GM19043 (cell line): ENCODE results near the gene MPZL1.

Experiments
- ATAC-seq: cut with Tn5 transposase; IDR thresholded peaks from one replicate; pipeline ENCODE4 v1.9.1; 2021; ENCODE audit warnings: low read depth; ENCODE audit not compliant: unreplicated experiment

Gene MPZL1

GRCh38 chr1:167746988-167747655 lies 25.3 kb downstream of the MPZL1 start:
- ATAC-seq = no peak

- no peak for ATAC-seq
Observed at GRCh38 chr1:167747988-167748387, 26.2 kb downstream of the MPZL1 start.

- ATAC-seq = no peak
Observed at GRCh38 chr1:167748906-167749305, 27.1 kb downstream of the MPZL1 start.

GRCh38 chr1:167749741-167750140 lies 28.0 kb downstream of the MPZL1 start:
- no peak for ATAC-seq

- no peak for ATAC-seq
Observed at GRCh38 chr1:167750641-167751040, 28.9 kb downstream of the MPZL1 start.

DNA sequence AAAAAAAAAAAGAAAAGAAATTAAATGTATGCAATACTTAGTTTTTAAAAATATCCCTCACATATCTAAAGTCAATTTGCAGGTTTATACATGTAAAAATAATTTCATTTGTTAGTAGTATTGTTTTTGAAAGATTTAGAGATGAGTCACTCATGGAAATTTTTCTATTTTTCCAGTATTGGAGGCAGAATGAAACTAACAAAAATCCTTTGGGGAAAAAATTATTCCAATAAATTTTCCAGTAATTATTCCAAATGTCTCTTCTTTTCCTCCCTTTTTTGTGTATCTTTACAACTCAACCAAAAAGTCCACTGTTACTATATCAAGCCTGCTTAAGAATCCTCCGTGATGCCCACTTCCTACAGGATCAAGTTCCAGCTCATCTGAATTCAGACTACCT lies 29.9 kb downstream of the MPZL1 start:
- no peak for ATAC-seq

- ATAC-seq = no peak
Observed at GRCh38 chr1:167752219-167752985, 30.6 kb downstream of the MPZL1 start.

DNA sequence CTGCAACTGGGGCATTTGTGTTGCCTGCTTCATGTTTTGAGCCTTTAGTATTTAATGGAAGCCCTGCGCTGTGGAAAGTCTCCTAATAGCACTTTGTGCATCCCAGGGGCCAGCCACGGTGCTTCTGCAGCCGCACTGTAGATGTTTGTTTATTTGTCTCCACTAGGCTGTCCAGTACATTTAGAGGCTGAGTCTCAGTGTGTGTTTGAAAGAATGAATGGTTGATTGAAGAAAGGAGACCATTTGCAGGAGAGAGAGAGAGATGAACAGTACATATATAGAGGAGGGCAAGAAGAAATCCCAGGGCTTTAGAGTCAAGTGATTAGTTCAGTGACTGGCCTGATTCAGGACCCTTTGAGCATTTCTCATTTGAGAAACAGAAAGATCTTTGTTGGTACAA lies 33.9 kb downstream of the MPZL1 start:
- ATAC-seq = no peak

DNA sequence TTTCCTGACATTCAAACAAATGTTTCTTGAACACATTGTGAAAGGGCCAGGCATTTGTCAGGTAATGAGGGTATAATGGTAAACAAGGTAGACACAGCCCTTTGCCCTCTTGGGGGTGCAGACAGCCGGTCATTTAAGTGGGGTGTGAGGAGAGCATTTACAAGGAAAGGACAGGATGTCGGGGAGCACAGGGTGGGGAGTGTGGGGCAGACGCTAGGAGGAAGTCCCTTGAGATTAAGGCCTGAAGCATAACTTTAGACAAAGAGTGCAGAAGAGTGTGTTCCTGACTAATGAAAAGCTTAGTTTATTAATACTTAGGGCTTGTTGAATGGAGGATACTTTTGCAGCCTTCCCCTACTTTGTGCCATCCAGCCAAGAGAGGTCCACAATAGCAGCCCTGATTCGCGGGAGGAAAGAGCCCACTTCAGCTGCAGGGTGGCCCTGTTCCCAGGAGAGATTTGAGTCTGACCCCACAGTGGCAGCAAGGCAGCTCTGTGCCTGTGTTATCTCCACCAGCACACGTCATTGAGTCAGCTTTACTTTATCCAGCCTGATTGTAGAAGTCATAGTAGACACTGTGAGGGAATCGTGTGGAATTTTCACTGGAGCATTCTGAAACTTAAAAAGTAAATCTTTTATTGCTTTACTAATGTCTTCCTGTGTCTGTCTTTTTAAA lies 35.1 kb downstream of the MPZL1 start:
- ATAC-seq = no peak

DNA sequence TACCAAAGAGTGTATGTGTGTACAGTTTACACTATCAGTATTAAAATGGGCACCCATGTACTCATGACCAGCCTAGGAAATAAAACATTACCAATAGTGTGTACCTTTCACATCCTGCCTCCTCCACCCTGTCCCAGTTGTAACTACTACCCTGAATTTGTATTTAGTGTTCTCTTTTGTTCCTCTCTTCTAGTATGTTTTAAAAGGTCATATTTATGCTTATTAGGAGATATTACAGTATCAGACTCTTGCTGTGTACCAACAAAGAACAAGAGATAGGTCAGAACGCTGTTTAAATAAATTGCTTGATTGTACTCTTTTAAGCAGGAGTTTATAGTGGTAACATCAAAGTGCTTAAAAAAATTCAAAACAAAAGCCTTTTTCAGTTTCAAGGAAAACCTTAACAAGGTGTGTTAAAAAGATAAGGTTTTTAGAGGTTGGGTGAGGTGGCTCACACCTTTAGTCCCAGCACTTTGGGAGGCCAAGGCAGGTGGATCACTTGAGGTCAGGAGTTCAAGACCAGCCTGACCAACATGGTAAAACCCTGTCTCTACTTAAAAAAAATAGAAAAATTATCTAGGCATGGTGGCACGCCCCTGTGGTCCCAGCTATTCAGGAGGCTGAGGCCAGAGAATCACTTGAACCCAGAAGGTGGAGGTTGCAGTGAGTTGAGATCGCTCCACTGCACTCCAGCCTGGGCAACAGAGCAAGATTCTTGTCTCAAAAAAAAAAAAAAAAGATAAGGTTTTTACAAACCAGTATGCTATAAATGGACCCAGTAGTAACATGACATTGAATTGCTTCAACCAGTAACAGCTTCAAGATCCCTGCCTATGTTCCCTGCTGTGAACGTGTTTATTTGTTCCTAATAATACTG lies 35.9 kb downstream of the MPZL1 start:
- ATAC-seq = no peak

- no peak for ATAC-seq
Observed at GRCh38 chr1:167761400-167761799, 39.6 kb downstream of the MPZL1 start.

DNA sequence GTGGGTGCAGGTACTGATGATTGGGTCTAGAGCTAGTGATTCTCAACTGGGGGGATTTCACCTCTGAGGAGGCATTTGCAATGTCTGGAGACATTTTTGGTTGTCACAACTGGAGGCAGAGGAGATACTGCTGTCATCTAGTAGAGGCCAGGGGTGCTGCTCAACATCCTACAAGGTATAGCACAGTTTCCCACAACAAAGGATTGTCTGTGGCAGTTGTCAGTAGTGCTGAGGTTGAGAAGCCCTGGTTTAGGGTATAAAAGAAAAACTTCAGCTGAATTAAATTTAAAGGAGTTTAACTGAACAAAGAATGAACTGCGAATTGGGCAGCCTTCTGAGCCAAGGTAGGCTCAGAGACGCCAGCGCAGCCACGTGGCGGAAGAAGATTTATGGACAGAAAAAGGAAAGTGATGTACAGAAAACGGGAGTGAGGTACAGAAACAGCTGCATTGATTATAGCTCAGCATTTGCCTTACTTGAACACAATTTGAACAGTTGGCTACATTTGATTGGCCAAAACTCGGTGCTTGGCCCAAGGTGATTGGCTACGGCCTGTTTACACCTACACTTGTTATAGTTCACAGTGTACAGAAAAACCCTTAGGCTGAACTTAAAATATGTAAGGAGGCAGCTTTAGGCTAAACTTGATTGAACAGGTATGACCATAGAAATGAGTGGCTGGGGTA lies 40.4 kb downstream of the MPZL1 start:
- no peak for ATAC-seq

GRCh38 chr1:167763525-167764220 lies 41.9 kb downstream of the MPZL1 start:
- no peak for ATAC-seq

DNA sequence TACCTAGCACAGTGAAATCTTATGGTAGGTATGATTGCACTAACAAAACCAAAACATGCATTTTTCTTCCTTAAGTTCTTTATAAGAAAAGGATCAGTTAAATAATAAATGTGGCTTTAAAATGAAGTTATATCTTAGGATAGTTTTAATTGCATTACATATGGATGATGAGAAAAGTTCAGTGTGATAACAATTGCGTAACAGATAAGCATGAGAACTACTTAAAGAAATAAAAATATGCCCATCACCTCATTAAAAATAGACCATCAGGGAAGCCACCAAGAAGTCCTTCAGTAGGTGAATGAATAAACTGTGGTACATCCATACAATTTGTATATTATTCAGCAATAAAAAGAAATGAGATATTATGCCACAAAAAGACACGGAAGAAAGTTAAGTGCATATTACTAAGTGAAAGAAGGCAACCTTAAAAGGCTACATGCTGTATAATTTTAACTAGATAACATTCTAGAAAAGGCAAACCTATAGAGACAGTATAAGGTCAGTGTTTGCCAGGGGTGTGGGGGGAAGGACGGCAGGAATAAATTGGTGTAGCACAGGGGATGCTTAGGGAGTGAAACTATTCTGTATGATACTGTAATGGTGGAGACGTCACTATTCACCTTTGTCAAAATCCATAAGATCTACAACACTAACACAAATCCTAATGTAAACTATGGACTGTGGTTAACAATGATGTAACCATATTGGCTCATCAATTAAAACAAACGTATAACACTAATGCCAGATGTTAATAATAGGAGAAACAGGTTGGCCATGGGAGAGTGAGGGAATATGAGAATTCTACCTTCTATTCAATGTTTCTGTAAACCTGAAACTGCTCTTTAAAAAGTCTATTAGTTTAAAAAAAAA lies 42.9 kb downstream of the MPZL1 start:
- no peak for ATAC-seq

DNA sequence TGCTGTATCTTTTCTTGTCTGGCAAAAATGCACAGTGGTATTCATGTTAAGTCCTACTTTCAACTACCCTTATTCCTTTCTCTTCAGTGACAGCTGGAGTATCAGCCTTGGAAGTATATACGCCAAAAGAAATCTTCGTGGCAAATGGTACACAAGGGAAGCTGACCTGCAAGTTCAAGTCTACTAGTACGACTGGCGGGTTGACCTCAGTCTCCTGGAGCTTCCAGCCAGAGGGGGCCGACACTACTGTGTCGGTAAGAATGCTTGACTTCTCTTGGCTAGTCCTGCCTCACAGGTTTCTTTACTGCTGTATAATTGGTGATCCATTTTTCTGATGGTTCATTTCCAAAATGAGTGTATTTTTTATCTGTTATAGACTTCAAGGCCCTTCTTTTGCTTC lies 43.7 kb downstream of the MPZL1 start:
- ATAC-seq = no peak

DNA sequence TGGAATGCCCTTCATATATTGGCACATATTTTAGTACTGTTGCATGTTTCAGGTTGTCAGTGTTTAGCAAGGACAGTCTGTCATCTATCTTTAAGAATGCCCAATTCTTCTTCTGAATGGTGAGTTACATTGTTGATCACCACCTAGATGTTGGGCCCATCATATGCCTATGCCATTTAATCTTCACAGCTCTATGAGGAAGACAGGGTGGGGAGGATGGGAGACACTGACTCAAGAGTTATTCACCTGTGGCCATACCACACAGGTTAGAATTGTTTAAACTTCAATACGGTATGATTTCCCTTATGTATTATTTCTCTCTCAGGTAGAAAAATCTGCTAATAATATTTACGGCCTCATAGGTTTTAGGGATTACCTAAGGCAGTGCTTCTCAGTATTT lies 44.8 kb downstream of the MPZL1 start:
- ATAC-seq = no peak

DNA sequence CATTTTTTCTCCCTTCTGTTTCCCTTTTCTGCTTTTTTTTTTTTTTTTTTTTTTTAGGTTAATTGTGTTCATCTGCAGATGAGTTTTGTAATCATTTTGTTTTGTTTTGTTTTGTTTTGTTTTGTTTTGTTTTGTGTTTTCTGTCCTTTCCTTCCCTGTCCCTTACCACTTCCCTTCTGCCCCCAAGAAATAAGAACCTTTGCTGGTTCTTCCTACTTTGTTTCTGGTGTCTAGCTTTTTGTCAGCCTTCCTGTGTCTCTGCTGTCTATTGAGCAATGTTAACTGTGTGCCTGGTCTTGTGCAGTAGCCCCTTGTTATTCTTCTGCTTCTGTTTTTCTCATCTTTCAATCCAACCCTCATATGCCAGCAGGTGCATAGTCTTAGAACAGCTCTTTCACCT lies 46.0 kb downstream of the MPZL1 start:
- ATAC-seq = no peak

DNA sequence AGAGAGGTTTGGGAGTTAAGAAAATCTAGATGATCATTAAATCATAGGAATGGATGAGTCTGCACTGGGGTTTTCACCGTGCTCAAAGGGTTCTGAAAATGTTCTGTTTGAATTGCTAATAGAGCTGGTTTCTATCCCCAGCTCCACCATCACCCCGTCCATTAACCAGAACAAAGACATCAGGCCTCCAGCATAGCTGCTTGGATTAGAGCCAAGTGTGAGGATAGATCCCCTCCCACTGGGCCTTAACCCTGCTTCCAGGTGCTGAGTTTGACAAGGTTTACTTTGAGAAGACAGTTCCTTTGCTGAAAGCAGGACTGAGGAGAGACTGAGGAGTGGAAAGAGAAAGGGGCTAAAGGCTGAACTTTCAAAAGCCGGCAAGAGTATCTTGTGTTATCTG lies 48.3 kb downstream of the MPZL1 start:
- no peak for ATAC-seq

DNA sequence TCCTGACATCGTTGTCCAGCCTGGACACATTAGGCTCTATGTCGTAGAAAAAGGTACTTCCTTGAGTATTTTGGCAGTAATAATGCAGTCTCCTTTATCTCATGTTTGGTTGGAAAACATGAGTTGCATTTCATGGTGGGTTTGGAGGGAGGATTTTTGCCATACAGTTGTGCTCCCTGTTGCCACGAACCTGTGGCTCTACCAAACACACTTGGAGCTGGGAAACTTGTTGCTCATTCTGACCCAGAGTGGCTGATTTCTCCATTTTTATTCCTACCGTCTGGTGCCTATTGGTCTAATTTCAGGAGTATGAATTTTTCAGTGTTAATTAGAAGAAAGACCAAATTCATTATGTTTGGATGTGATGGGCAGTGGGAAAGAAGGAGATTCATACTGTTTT lies 50.7 kb downstream of the MPZL1 start:
- no peak for ATAC-seq
